Neural crest cell (in vitro differentiated cells): ENCODE results near the gene TXNDC2. TPM values are rescaled to one million over a fixed set of nuclear protein-coding genes. Genes with fewer than 3 reads are reported as not detected.

Source experiments
- DNase-seq: peaks from one replicate; pipeline ENCODE4 v3.0.0; 2021; ENCODE audit warnings: low read depth, mixed read lengths, low spot score
- H3K27ac Mint-ChIP-seq: one replicate; pipeline ENCODE4 v1.8.0; 2021; ENCODE audit warnings: mild to moderate bottlenecking, mixed read lengths; ENCODE audit not compliant: unreplicated experiment
- H3K27me3 Mint-ChIP-seq: 2 replicates; pipeline ENCODE4 v1.8.0; 2021; ENCODE audit warnings: low read depth, mild to moderate bottlenecking, mixed read lengths
- H3K36me3 Mint-ChIP-seq: 2 replicates; pipeline ENCODE4 v1.8.0; 2021; ENCODE audit warnings: low read depth, mild to moderate bottlenecking, mixed read lengths
- H3K4me1 Mint-ChIP-seq: 2 replicates; pipeline ENCODE4 v1.8.0; 2021; ENCODE audit warnings: mixed read lengths
- H3K4me3 Mint-ChIP-seq: one replicate; pipeline ENCODE4 v1.8.0; 2021; ENCODE audit warnings: mild to moderate bottlenecking, mixed read lengths
- H3K9me3 Mint-ChIP-seq: 2 replicates; pipeline ENCODE4 v1.8.0; 2021; ENCODE audit warnings: mixed read lengths
- CTCF ChIP-seq: fragments of 200-600 bp; sonication (generic); conservative IDR thresholded peaks from 2 replicates; pipeline ENCODE4 v1.5.0; 2021; ENCODE audit warnings: antibody characterized with exemption, mild to moderate bottlenecking
- total RNA-seq: library from RNA; stranded (reverse); gene quantifications from 2 replicates; pipeline ENCODE4 v1.2.1, GENCODE V29; 2021

The TXNDC2 gene
- total RNA-seq, 1 donor from 2014 or later = not detected

- no peak overlapping the region for H3K27ac Mint-ChIP-seq
These were observed 27.4 kb downstream of the TXNDC2 start for GRCh38 chr18:9913151-9913525.

GRCh38 chr18:9913526-9914333 lies 28.0 kb downstream of the TXNDC2 start, which contains the start of gene VAPA:
TSS of gene VAPA (plus strand) at chr18:9914016. CDS start at chr18:9914257, 241 bp downstream.
- DNase-seq = peak; percentile 87
- TF ChIP-seq CTCF = no peak
- H3K36me3 Mint-ChIP-seq = no peaks in the 10 kb centered on the region
- H3K27ac Mint-ChIP-seq = peak within 1 kb of the TSS; percentile 90
- H3K4me1 Mint-ChIP-seq = peaks cover 24% of the 10 kb centered on the region
- no peaks in the 10 kb centered on the region for H3K27me3 Mint-ChIP-seq
- H3K9me3 Mint-ChIP-seq = no peaks in the 10 kb centered on the region
- peak within 1 kb of the TSS; percentile 93 for H3K4me3 Mint-ChIP-seq

More at GRCh38 chr18:9913151-9913525, 27.4 kb downstream of the TXNDC2 start:
- Mint-ChIP-seq H3K27me3 (no peaks in the 10 kb centered on the region), H3K4me1 (peaks cover 24% of the 10 kb centered on the region), H3K4me3 (peak overlapping the region; percentile 93), H3K9me3 (no peaks in the 10 kb centered on the region), H3K36me3 (no peaks in the 10 kb centered on the region)
- TF ChIP-seq CTCF = no peak
- no peak for DNase-seq

DNA sequence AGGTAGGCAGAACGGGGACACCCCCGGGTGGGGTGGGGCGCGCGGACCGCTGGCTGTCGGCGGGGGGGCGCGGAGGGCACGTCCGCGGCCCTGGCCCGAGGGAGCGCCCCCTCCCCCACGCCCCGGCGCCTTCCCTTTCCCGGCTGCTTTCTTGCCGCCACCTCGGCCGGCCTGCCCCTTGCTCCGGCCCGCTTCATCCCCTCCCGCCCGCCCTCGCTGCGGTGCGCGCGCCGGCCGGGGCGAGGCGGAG lies 28.5 kb downstream of the TXNDC2 start:
- Mint-ChIP-seq H3K36me3 (no peaks in the 10 kb centered on the region), H3K9me3 (no peaks in the 10 kb centered on the region), H3K27ac (no peak overlapping the region), H3K27me3 (no peaks in the 10 kb centered on the region), H3K4me1 (peaks cover 24% of the 10 kb centered on the region), H3K4me3 (peak overlapping the region; percentile 93)
- DNase-seq = no peak
- TF ChIP-seq CTCF = no peak

- peak overlapping the region; percentile 92 for H3K4me3 Mint-ChIP-seq
- no peaks in the 10 kb centered on the region for H3K27me3 Mint-ChIP-seq
- peak overlapping the region; percentile 52 for H3K27ac Mint-ChIP-seq
- peak; percentile 11 for DNase-seq
- H3K9me3 Mint-ChIP-seq = no peaks in the 10 kb centered on the region
- H3K36me3 Mint-ChIP-seq = no peaks in the 10 kb centered on the region
- H3K4me1 Mint-ChIP-seq = peaks cover 24% of the 10 kb centered on the region
- no peak for TF ChIP-seq CTCF
These were observed 29.0 kb downstream of the TXNDC2 start for GRCh38 chr18:9914584-9915290.

DNA sequence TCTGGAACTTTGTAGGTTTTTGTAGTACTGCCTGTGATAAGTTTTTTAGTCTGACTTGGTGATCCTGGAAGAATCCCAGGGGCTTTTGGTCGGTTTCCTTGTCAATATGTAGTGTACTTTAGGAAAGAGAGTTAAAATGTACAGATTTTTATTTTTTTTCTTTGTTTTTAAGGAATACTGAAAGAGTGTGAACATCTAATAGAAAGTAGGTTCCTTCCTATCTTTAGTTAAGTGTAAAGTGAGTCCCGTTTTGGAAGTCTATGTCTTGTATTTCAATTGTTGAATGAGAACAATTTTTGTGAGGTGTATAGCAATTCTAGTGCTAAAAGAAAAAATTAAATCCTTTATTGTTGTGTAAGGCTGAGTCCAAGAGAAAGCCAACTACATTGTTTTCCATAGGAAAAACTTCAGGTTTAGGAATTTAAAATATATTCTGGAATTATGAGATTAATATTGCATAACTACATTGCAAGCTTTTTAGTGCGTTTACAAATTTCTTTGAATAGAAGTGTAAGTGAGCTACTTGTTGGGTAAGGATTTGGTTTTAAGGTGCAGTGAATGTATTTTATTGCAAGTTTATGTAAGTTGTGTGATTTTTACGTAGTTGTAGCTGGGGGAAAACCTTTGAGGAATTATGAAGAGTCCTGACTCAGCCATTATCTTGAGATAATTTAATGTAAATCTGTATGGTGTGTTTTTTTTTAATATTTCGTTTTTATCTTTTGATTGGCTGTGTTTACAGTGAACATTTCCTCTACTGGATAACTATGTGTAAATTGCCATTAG lies 29.7 kb downstream of the TXNDC2 start:
- Mint-ChIP-seq H3K4me3 (peak overlapping the region; percentile 92), H3K9me3 (no peaks in the 10 kb centered on the region), H3K27me3 (no peaks in the 10 kb centered on the region), H3K4me1 (peaks cover 24% of the 10 kb centered on the region), H3K36me3 (no peaks in the 10 kb centered on the region), H3K27ac (peak overlapping the region; percentile 52)
- TF ChIP-seq CTCF = no peak
- DNase-seq = no peak
